Mesenchymal stem cell (in vitro differentiated cells and primary cell): ENCODE results near the gene RASGRF2.
A peak's percentile ranks its signal among the peaks of the same experiment; 100 is the strongest.

Source experiments
- DNase-seq: peaks from one replicate; pipeline ENCODE4 v3.0.0-alpha.2; 2013
- H2AFZ ChIP-seq: one replicate; pipeline ENCODE4 v1.6.1; 2013; ENCODE audit warnings: low read depth, mild to moderate bottlenecking, control low read depth, inconsistent platforms, low read length, moderate library complexity
- H2AK5ac ChIP-seq: 2 replicates; pipeline ENCODE4 v1.6.1; 2013; ENCODE audit warnings: low read length, moderate library complexity, mild to moderate bottlenecking, inconsistent platforms; ENCODE audit not compliant: severe bottlenecking
- H2BK120ac ChIP-seq: one replicate; pipeline ENCODE4 v1.6.1; 2013; ENCODE audit warnings: low read depth, mild to moderate bottlenecking, inconsistent platforms, low read length, moderate library complexity
- H2BK12ac ChIP-seq, 2 experiments: one replicate each; pipeline ENCODE4 v1.6.1; 2013; ENCODE audit warnings: inconsistent platforms in 2 of 2, low read length in 2 of 2, mild to moderate bottlenecking in 2 of 2, moderate library complexity in 2 of 2, control low read depth in 1 of 2
- H2BK15ac ChIP-seq: one replicate; pipeline ENCODE4 v1.6.1; 2013; ENCODE audit warnings: mild to moderate bottlenecking, low read depth, inconsistent platforms; ENCODE audit not compliant: poor library complexity, severe bottlenecking
- H2BK5ac ChIP-seq: 2 replicates; pipeline ENCODE4 v1.6.1; 2013; ENCODE audit warnings: low read depth, mild to moderate bottlenecking, low read length, control low read depth, inconsistent platforms; ENCODE audit not compliant: poor library complexity, severe bottlenecking
- H3K14ac ChIP-seq, 2 experiments: one replicate each; pipeline ENCODE4 v1.6.1; 2013; ENCODE audit warnings: inconsistent platforms in 2 of 2, low read length in 2 of 2, control low read depth in 1 of 2, mild to moderate bottlenecking in 1 of 2, moderate library complexity in 1 of 2
- H3K18ac ChIP-seq, 2 experiments: one replicate each; pipeline ENCODE4 v1.6.1; 2013; ENCODE audit warnings: inconsistent platforms in 2 of 2, low read length in 2 of 2, control low read depth in 1 of 2, low read depth in 1 of 2, mild to moderate bottlenecking in 1 of 2
- H3K23ac ChIP-seq, 2 experiments: one replicate each; pipeline ENCODE4 v1.6.1; 2013; ENCODE audit warnings: inconsistent platforms in 2 of 2, low read length in 2 of 2, mild to moderate bottlenecking in 2 of 2, moderate library complexity in 2 of 2, control low read depth in 1 of 2
- H3K27ac ChIP-seq: 2 replicates; pipeline ENCODE4 v1.5.1; 2013; ENCODE audit warnings: mild to moderate bottlenecking, moderate library complexity, low read length, control low read depth, inconsistent platforms; ENCODE audit not compliant: poor library complexity, severe bottlenecking
- H3K27me3 ChIP-seq, 2 experiments: 2 replicates each; pipeline versions ENCODE4 v1.6.1 to v1.7.0; 2013; ENCODE audit warnings: low read length in 2 of 2, mild to moderate bottlenecking in 2 of 2, moderate library complexity in 2 of 2, control low read depth in 1 of 2, inconsistent platforms in 1 of 2; ENCODE audit not compliant: control insufficient read depth in 1 of 2, insufficient read depth in 1 of 2
- H3K36me3 ChIP-seq, 2 experiments: 2 replicates each; pipeline versions ENCODE4 v1.6.1 to v1.7.0; 2013; ENCODE audit warnings: low read length in 2 of 2, control low read depth in 1 of 2, inconsistent platforms in 1 of 2, low read depth in 1 of 2, mild to moderate bottlenecking in 1 of 2; ENCODE audit not compliant: insufficient read depth in 2 of 2, control insufficient read depth in 1 of 2
- H3K4ac ChIP-seq, 2 experiments: one replicate each; pipeline ENCODE4 v1.6.1; 2013; ENCODE audit warnings: inconsistent platforms in 2 of 2, low read length in 2 of 2, mild to moderate bottlenecking in 2 of 2, moderate library complexity in 2 of 2, control low read depth in 1 of 2, low read depth in 1 of 2
- H3K4me1 ChIP-seq: 2 replicates; pipeline ENCODE4 v1.6.1; 2013; ENCODE audit warnings: low read depth, low read length, control low read depth; ENCODE audit not compliant: control insufficient read depth, insufficient read depth
- H3K4me2 ChIP-seq: 2 replicates; pipeline ENCODE4 v1.6.1; 2013; ENCODE audit warnings: low read length, mild to moderate bottlenecking, inconsistent platforms; ENCODE audit not compliant: poor library complexity, severe bottlenecking
- H3K4me3 ChIP-seq, 2 experiments: 2 replicates each; pipeline versions ENCODE4 v1.5.1 to v1.7.0; 2013; ENCODE audit warnings: low read length in 2 of 2, mild to moderate bottlenecking in 2 of 2, control low read depth in 1 of 2, low read depth in 1 of 2; ENCODE audit not compliant: insufficient read depth in 1 of 2
- H3K79me1 ChIP-seq: replicated peaks from 2 replicates; pipeline ENCODE4 v1.6.1; 2013; ENCODE audit warnings: mild to moderate bottlenecking, control low read depth, low read length, inconsistent platforms; ENCODE audit not compliant: poor library complexity, severe bottlenecking
- H3K9ac ChIP-seq: 2 replicates; pipeline ENCODE4 v1.7.0; 2013; ENCODE audit warnings: mild to moderate bottlenecking, low read length, moderate library complexity
- H3K9me3 ChIP-seq: 2 replicates; pipeline ENCODE4 v1.7.0; 2013; ENCODE audit warnings: mild to moderate bottlenecking, low read length; ENCODE audit not compliant: control insufficient read depth
- H4K8ac ChIP-seq: one replicate; pipeline ENCODE4 v1.6.1; 2013; ENCODE audit warnings: inconsistent platforms, mild to moderate bottlenecking, low read length, moderate library complexity
- H4K91ac ChIP-seq: one replicate; pipeline ENCODE4 v1.6.1; 2013; ENCODE audit warnings: mild to moderate bottlenecking, low read length, inconsistent platforms
- WGBS: methylation state at CpG from one replicate; pipeline ENCODE4 v1.1.7; 2013; ENCODE audit warnings: mixed read lengths; 5-methylcytosine and 5-hydroxymethylcytosine counted together

The RASGRF2 gene

DNA sequence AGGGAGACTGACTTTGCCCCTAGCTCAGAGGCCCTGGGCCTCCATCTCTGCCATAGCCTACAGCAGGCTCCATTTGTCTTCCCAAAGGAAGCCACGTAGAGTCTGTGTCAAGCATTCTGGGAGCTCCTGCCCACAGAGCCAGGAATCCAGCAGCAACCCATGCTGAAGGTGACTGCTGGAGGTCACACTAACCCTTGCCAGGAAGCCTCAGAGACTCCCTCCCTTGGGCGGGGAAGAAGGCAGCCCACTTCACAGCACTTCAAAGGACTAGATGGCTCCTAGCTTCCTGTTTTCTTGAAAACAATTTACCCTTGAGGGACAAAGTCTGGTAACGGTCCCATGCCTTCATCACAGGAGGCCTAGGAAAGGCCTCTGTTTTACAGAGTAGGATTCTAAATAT lies 274.6 kb downstream of the RASGRF2 start:
- Histone ChIP-seq H2BK120ac (no peak overlapping the region), H2BK15ac (no peak overlapping the region), H3K4ac (no peak overlapping the region), H3K18ac (no peak overlapping the region), H3K4me1 (peaks cover 5% of the 10 kb centered on the region), H3K23ac (no peak overlapping the region), H3K27ac (no peak overlapping the region), H3K27me3 (no peaks in the 10 kb centered on the region), H2AFZ (no peak overlapping the region), H3K4me3 (no peak overlapping the region), H2BK5ac (no peak overlapping the region), H2AK5ac (no peak overlapping the region), H3K14ac (no peak overlapping the region), H2BK12ac (no peak overlapping the region), H3K9me3 (no peaks in the 10 kb centered on the region), H3K4me2 (no peak overlapping the region), H3K79me1 (no peaks in the 10 kb centered on the region), H4K91ac (no peak overlapping the region), H3K9ac (no peak overlapping the region), H4K8ac (peak overlapping the region; percentile 12), H3K36me3 (peaks cover 0 to 4% of the 10 kb centered on the region in 2 experiments)
- 93% methylated on average over 3 of the region's 3 CpGs for WGBS
- DNase-seq, result no peak

- Histone ChIP-seq H3K4me2 (no peak overlapping the region), H3K18ac (no peak overlapping the region), H2AK5ac (no peak overlapping the region), H4K91ac (no peak overlapping the region), H2BK15ac (no peak overlapping the region), H3K27me3 (no peaks in the 10 kb centered on the region), H2BK120ac (no peak overlapping the region), H3K9me3 (no peaks in the 10 kb centered on the region), H3K14ac (no peak overlapping the region), H4K8ac (no peak overlapping the region), H3K79me1 (peaks cover 1% of the 10 kb centered on the region), H3K4me1 (peaks cover 5% of the 10 kb centered on the region), H2BK12ac (no peak overlapping the region), H3K27ac (no peak overlapping the region), H3K9ac (no peak overlapping the region), H3K36me3 (peaks cover 0 to 4% of the 10 kb centered on the region in 2 experiments), H3K23ac (no peak overlapping the region), H2AFZ (no peak overlapping the region), H2BK5ac (no peak overlapping the region), H3K4ac (no peak overlapping the region), H3K4me3 (no peak overlapping the region)
- no peak for DNase-seq
- 91% methylated on average over 10 of the region's 10 CpGs for WGBS
Observed at GRCh38 chr5:81235287-81236072, 275.3 kb downstream of the RASGRF2 start.

DNA sequence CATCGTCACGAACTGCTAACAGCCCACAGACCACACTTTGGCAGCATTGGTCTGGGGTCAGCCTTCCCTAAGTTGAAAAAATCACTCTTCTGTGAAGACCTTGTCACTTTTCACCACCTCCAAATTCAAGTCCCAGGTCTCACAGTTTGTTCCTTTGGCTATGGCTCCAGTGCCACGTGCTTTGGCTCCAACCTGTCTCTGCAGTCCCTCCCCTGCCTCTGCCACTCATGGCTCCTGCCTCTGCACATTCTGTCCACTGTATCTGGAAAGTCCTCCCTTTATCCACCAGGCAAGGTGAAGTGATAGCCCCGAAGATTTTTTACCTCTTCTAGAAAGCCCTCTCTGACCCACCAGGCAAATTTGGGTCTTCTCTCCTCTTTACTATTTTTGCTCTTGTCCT lies 278.3 kb downstream of the RASGRF2 start:
- no peak overlapping the region for H2AFZ ChIP-seq
- H3K4me3 ChIP-seq, result no peak overlapping the region
- no peak overlapping the region for H3K14ac ChIP-seq
- H3K4ac ChIP-seq, result no peak overlapping the region
- no peak overlapping the region for H3K9ac ChIP-seq
- no peak overlapping the region for H3K27ac ChIP-seq
- no peak overlapping the region for H2AK5ac ChIP-seq
- H3K27me3 ChIP-seq, result no peaks in the 10 kb centered on the region
- no peak overlapping the region for H2BK15ac ChIP-seq
- no peak overlapping the region for H3K18ac ChIP-seq
- H3K9me3 ChIP-seq, result no peaks in the 10 kb centered on the region
- H2BK5ac ChIP-seq, result no peak overlapping the region
- no peak overlapping the region for H2BK12ac ChIP-seq
- no peak overlapping the region for H3K4me2 ChIP-seq
- H4K8ac ChIP-seq, result no peak overlapping the region
- no peak for DNase-seq
- H3K79me1 ChIP-seq, result peaks cover 1% of the 10 kb centered on the region
- H3K36me3 ChIP-seq, result peaks cover 0 to 4% of the 10 kb centered on the region in 2 experiments
- no peak overlapping the region for H4K91ac ChIP-seq
- no peak overlapping the region for H3K23ac ChIP-seq
- WGBS, result 98% methylated on average over 3 of the region's 4 CpGs
- H3K4me1 ChIP-seq, result no peaks in the 10 kb centered on the region
- no peak overlapping the region for H2BK120ac ChIP-seq

GRCh38 chr5:81239613-81240012 lies 279.4 kb downstream of the RASGRF2 start:
- Histone ChIP-seq H3K27ac (no peak overlapping the region), H4K8ac (no peak overlapping the region), H2AK5ac (no peak overlapping the region), H3K27me3 (no peaks in the 10 kb centered on the region), H3K79me1 (peaks cover 1% of the 10 kb centered on the region), H3K4me1 (no peaks in the 10 kb centered on the region), H3K4me2 (no peak overlapping the region), H3K9ac (no peak overlapping the region), H2BK5ac (no peak overlapping the region), H3K4me3 (no peak overlapping the region), H2BK120ac (no peak overlapping the region), H2BK12ac (no peak overlapping the region), H4K91ac (no peak overlapping the region), H3K9me3 (no peaks in the 10 kb centered on the region), H3K18ac (no peak overlapping the region), H3K4ac (no peak overlapping the region), H3K14ac (no peak overlapping the region), H2AFZ (no peak overlapping the region), H3K23ac (no peak overlapping the region), H3K36me3 (peaks cover 0 to 4% of the 10 kb centered on the region in 2 experiments), H2BK15ac (no peak overlapping the region)
- no peak for DNase-seq
- WGBS, result 74% methylated on average over 3 of the region's 5 CpGs
